MCF 10A (cell line): Measurements from ENCODE around the gene DBR1. TPM values are rescaled to one million over a fixed set of nuclear protein-coding genes. Genes with fewer than 3 reads are reported as not detected.

Source experiments
- Bru-seq: library from RNA; stranded (reverse); fragments of 400-500 nt; gene quantifications from one replicate; lab custom pipeline; 2021; lab: Mats Ljungman, UMichigan
- BruChase-seq, 2 experiments: library from RNA; stranded (reverse); fragments of 400-500 nt; gene quantifications; one replicate each; lab custom pipeline; 2021; lab: Mats Ljungman, UMichigan
- BruUV-seq: library from RNA; stranded (reverse); fragments of 400-500 nt; replicated peaks from 2 replicates; lab custom pipeline; 2021; lab: Mats Ljungman, UMichigan
- CTCF ChIA-PET: fragments of 300-600 bp; sonication (Branson Sonifier 250); formaldehyde crosslinking; extraction: SDS; loops from one replicate; lab custom pipeline; 2021; ENCODE audit warnings: antibody characterized with exemption, inconsistent platforms; lab: Yijun Ruan, JAX
- POLR2A ChIA-PET: fragments of 300-600, 350-650 bp; sonication (Branson Sonifier 250); formaldehyde crosslinking; extraction: SDS; loops from one replicate; lab custom pipeline; 2020; ENCODE audit warnings: antibody characterized with exemption, inconsistent platforms; lab: Yijun Ruan, JAX
- DNase-seq: peaks from one replicate; pipeline ENCODE4 v3.0.0-alpha.2; 2018; ENCODE audit not compliant: unreplicated experiment
- H3K27ac Mint-ChIP-seq: one replicate; pipeline ENCODE4 v1.8.0; 2022; ENCODE audit warnings: mild to moderate bottlenecking, low read depth, mixed read lengths; ENCODE audit not compliant: unreplicated experiment
- H3K27me3 Mint-ChIP-seq: one replicate; pipeline ENCODE4 v1.8.0; 2022; ENCODE audit warnings: mixed read lengths; ENCODE audit not compliant: insufficient read depth, unreplicated experiment
- H3K36me3 Mint-ChIP-seq: one replicate; pipeline ENCODE4 v1.8.0; 2022; ENCODE audit warnings: mild to moderate bottlenecking, moderate library complexity, mixed read lengths; ENCODE audit not compliant: insufficient read depth, unreplicated experiment
- H3K4me1 Mint-ChIP-seq: one replicate; pipeline ENCODE4 v1.8.0; 2022; ENCODE audit warnings: mixed read lengths; ENCODE audit not compliant: insufficient read depth, unreplicated experiment
- H3K4me3 Mint-ChIP-seq: one replicate; pipeline ENCODE4 v1.8.0; 2022; ENCODE audit warnings: mild to moderate bottlenecking, moderate library complexity, mixed read lengths; ENCODE audit not compliant: unreplicated experiment
- H3K9me3 Mint-ChIP-seq: one replicate; pipeline ENCODE4 v1.8.0; 2022; ENCODE audit warnings: mixed read lengths; ENCODE audit not compliant: unreplicated experiment
- intact Hi-C: fragments of 100-400 bp; cut with micrococcal nuclease; formaldehyde crosslinking; loops from 2 replicates; pipeline ENCODE4 v1.14.1; 2022
- long read RNA-seq: library from polyadenylated mRNA; stranded (forward); transcript quantifications from one replicate; pipeline ENCODE4 v2.0.0, GENCODE V29; 2022
- total RNA-seq: library from RNA; stranded (reverse); gene quantifications from 2 replicates; pipeline ENCODE4 v1.2.3, GENCODE V29; 2022
- TF ChIP-seq, protein P1 (sequence below): fragments of 200-600 bp; IDR thresholded peaks from one replicate; pipeline ENCODE4 v1.8.0; 2022; ENCODE audit warnings: antibody characterized with exemption, mild to moderate bottlenecking; ENCODE audit not compliant: unreplicated experiment

DBR1 gene, protein sequence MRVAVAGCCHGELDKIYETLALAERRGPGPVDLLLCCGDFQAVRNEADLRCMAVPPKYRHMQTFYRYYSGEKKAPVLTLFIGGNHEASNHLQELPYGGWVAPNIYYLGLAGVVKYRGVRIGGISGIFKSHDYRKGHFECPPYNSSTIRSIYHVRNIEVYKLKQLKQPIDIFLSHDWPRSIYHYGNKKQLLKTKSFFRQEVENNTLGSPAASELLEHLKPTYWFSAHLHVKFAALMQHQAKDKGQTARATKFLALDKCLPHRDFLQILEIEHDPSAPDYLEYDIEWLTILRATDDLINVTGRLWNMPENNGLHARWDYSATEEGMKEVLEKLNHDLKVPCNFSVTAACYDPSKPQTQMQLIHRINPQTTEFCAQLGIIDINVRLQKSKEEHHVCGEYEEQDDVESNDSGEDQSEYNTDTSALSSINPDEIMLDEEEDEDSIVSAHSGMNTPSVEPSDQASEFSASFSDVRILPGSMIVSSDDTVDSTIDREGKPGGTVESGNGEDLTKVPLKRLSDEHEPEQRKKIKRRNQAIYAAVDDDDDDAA
- 12.4 and 13.3 TPM in 2 replicates for total RNA-seq
- Bru-seq, nascent RNA, result percentile 72 among the genes with signal in this experiment
- BruChase-seq, experiment 1, labeled RNA remaining after a 6-hour chase, result percentile 75 among the genes with signal in this experiment
- BruChase-seq, experiment 2, labeled RNA remaining after a 2-hour chase, result percentile 83 among the genes with signal in this experiment
- long read RNA-seq, transcript DBR1-201 (8 exons, 2,666 nt), result major isoform, 27 of 29 reads
- long read RNA-seq, partial matches to known transcripts, result 0 of 29 reads
- long read RNA-seq, other reads (novel, unspliced or antisense), result 2 of 29 reads

DNA sequence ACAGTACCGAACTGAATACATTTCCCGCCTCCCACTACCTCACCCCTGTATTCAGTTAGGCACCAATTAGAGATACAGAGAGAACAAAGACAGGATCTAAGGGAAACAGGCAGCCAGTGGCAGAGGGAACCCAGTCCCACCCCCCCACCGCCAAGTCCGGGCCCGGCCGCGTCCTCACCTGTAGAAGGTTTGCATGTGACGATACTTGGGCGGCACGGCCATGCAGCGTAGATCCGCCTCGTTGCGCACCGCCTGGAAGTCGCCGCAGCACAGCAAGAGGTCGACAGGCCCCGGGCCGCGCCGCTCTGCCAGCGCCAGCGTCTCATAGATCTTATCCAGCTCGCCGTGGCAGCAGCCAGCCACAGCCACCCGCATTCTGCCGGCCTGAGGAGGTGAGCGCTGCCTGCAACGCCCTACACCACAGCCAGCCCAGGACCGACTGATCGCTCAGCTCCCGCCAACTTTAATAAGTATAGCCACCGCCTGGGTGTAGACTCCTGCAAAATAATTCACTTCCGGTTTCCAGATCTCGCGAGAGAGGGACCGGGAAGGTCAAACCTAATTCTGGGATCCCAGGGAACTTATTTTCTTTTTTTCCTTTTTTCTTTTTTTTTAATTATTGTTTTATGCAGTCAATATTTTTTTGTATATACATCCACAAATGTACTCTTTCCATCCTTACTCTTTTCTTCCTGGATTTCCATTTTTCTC lies at the start of gene DBR1:
DBR1 (minus strand) TSS at position 501 of the 711 bp plus-strand sequence; CDS start at position 375, 126 bp downstream.
- ChIA-PET CTCF (interaction anchor here (0.6 to 2.4 kb wide), 10 partner anchors 12 to 749 kb away, joined by 3 to 7 read pairs (median 3); partner anchors contain the start of gene DZIP1L), POLR2A (interaction anchor here (0.6 to 5.3 kb wide), 17 partner anchors 8 to 1225 kb away, joined by 3 to 81 read pairs (median 4); partner anchors contain the start of genes ARMC8, DZIP1L and MRAS)
- peak; percentile 90 for DNase-seq
- H3K36me3 Mint-ChIP-seq, result peaks cover 21% of the 10 kb centered on the region
- intact Hi-C loops, result loop anchor here (1.0 kb wide), 1 partner anchor 106 kb away; no protein-coding TSS in a partner anchor
- H3K9me3 Mint-ChIP-seq, result no peaks in the 10 kb centered on the region
- H3K27me3 Mint-ChIP-seq, result peaks cover 11% of the 10 kb centered on the region
- BruUV-seq, result TSS peak; percentile 80
- H3K27ac Mint-ChIP-seq, result peak within 1 kb of the TSS; percentile 93
- peaks cover 12% of the 10 kb centered on the region for H3K4me1 Mint-ChIP-seq
- TF ChIP-seq, protein P1, sequence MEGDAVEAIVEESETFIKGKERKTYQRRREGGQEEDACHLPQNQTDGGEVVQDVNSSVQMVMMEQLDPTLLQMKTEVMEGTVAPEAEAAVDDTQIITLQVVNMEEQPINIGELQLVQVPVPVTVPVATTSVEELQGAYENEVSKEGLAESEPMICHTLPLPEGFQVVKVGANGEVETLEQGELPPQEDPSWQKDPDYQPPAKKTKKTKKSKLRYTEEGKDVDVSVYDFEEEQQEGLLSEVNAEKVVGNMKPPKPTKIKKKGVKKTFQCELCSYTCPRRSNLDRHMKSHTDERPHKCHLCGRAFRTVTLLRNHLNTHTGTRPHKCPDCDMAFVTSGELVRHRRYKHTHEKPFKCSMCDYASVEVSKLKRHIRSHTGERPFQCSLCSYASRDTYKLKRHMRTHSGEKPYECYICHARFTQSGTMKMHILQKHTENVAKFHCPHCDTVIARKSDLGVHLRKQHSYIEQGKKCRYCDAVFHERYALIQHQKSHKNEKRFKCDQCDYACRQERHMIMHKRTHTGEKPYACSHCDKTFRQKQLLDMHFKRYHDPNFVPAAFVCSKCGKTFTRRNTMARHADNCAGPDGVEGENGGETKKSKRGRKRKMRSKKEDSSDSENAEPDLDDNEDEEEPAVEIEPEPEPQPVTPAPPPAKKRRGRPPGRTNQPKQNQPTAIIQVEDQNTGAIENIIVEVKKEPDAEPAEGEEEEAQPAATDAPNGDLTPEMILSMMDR, result no peak
- peak within 1 kb of the TSS; percentile 89 for H3K4me3 Mint-ChIP-seq

DNA sequence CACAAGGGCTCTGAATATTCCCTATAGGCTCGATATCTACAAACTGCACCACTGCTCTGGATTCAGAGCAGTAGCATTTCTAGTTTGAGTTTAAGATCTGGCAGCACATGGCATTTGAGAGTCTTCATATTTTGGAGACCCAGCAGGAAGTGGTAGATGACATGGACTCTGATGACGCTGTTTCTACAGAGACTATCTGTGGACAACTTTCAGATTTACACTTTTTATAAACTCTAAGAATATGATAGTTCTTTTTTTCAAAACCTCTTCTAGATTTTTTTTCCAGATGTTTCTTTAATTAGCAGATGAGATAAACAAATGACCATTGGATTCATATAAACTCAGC lies 48.2 kb upstream of the DBR1 start:
- intact Hi-C loops, result no loop called here
- H3K36me3 Mint-ChIP-seq, result peaks cover 49% of the 10 kb centered on the region
- no peak overlapping the region for H3K27ac Mint-ChIP-seq
- H3K27me3 Mint-ChIP-seq, result no peaks in the 10 kb centered on the region
- POLR2A ChIA-PET, result interaction anchor here (0.7 kb wide), 1 partner anchor 16 kb away, joined by 3 read pairs; no protein-coding TSS in a partner anchor
- CTCF ChIA-PET, result interaction anchor here (1.0 to 1.6 kb wide), 2 partner anchors 10 to 35 kb away, joined by 3 to 5 read pairs; no protein-coding TSS in a partner anchor
- no TSS peak for BruUV-seq
- TF ChIP-seq, protein P1, result no peak
- peaks cover 13% of the 10 kb centered on the region for H3K4me1 Mint-ChIP-seq
- no peaks in the 10 kb centered on the region for H3K9me3 Mint-ChIP-seq
- DNase-seq, result no peak
- no peak overlapping the region for H3K4me3 Mint-ChIP-seq

DNA sequence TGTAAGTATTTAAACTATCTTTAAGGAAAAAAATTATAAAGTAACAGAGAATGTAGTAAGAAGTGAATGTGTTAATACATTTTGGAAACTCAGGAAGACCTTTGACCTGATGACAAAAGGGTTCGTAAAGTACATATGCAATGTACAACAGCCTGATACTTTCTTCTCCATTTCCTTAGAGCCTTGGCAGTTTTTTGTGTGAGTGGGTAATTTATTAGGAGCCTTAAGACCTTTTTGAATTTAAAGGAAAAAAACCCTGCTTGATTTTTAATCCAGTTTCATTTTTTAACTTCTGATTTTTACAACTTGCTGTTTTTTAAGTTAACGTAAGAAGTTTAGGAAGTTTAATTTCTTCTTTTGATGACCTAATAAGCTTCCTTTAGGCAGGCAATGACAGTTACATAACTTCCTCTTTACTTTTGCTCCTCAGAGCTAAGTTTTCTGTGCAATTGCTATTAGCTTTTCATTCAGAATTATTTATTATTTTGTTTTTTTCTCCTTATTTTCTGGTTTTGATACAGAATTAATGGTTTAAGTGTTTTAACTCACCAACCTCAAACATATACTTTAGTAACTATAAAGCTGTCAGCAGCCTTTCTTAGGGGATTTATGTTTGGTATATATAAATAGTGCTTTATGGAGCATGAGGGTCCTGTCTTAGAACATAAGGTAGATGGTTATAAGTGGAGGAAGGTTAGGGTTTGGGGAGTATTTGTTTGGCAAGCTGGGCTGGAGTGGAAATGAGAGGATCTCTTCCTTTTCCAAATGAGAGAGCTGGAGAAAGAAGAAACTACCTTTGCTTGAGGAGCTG lies 47.6 kb upstream of the DBR1 start:
- no peaks in the 10 kb centered on the region for H3K27me3 Mint-ChIP-seq
- H3K27ac Mint-ChIP-seq, result no peak overlapping the region
- H3K4me3 Mint-ChIP-seq, result no peak overlapping the region
- TF ChIP-seq, protein P1, result no peak
- peaks cover 44% of the 10 kb centered on the region for H3K36me3 Mint-ChIP-seq
- CTCF ChIA-PET, result interaction anchor here (1.6 kb wide), 1 partner anchor 9 kb away, joined by 5 read pairs; no protein-coding TSS in a partner anchor
- DNase-seq, result no peak
- BruUV-seq, result no TSS peak
- no peaks in the 10 kb centered on the region for H3K9me3 Mint-ChIP-seq
- intact Hi-C loops, result no loop called here
- H3K4me1 Mint-ChIP-seq, result peaks cover 13% of the 10 kb centered on the region
- POLR2A ChIA-PET, result interaction anchor here (0.7 kb wide), 1 partner anchor 16 kb away, joined by 3 read pairs; no protein-coding TSS in a partner anchor
